NB4 (cell line): ENCODE data around the gene PNPLA2.

Experiments
- CTCF ChIP-seq: IDR thresholded peaks from one replicate; pipeline ENCODE4 v1.5.1; 2012; ENCODE audit warnings: low read depth, low read length
- MYC ChIP-seq: IDR thresholded peaks from 2 replicates; pipeline ENCODE4 v1.6.1; 2011; ENCODE audit warnings: low read depth, low read length

DNA sequence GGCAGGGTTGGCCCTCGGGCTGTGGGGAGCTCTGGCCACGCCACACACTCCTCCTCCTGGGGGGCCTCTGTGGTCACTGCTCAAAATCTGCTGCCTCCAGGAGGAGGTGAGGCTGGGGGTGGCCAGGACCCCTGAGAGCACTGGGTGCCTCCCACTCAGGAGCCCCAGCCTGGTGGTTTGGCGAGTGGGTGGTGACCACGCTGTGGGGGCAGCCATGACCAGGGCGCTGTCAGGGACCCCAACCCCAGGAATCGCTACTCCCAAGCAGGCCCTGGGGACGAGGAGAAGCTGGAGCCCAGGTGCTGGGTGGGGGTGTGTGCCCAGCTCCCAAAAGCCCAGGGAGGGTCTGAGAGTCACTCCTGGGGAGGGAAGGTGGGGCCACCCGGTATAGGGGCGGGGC is 54.1 kb downstream of the PNPLA2 start:
- TF ChIP-seq MYC (no peak), CTCF (no peak)
